NCI-H1105 treated with DMSO at 0.1 percent for 48 hours (cell line): Measurements from ENCODE around the gene ASTN2.

Source experiments
- DNase-seq: peaks from one replicate; lab custom pipeline; 2025; lab: John Stamatoyannopoulos, UW

Gene ASTN2

GRCh38 chr9:117104716-117105495 lies 310.0 kb downstream of the ASTN2 start:
- no peak for DNase-seq

- DNase-seq = no peak
Observed at GRCh38 chr9:117104206-117104605, 310.7 kb downstream of the ASTN2 start.

- DNase-seq = no peak
Observed at GRCh38 chr9:117103438-117104110, 311.3 kb downstream of the ASTN2 start.

- DNase-seq = no peak
Observed at GRCh38 chr9:117101008-117101407, 313.8 kb downstream of the ASTN2 start.

- no peak for DNase-seq
Observed at GRCh38 chr9:117098331-117098730, 316.5 kb downstream of the ASTN2 start.

- no peak for DNase-seq
Observed at GRCh38 chr9:117097761-117098160, 317.1 kb downstream of the ASTN2 start.

- DNase-seq = no peak
Observed at GRCh38 chr9:117096138-117096537, 318.7 kb downstream of the ASTN2 start.

GRCh38 chr9:117095081-117095480 lies 319.8 kb downstream of the ASTN2 start:
- DNase-seq = no peak

- DNase-seq = no peak
Observed at GRCh38 chr9:117093891-117094844, 320.7 kb downstream of the ASTN2 start.

GRCh38 chr9:117092582-117092981 lies 322.3 kb downstream of the ASTN2 start:
- no peak for DNase-seq

GRCh38 chr9:117091529-117091928 lies 323.3 kb downstream of the ASTN2 start:
- DNase-seq = no peak

- DNase-seq = no peak
Observed at GRCh38 chr9:117088786-117089185, 326.1 kb downstream of the ASTN2 start.

GRCh38 chr9:117088140-117088539 lies 326.7 kb downstream of the ASTN2 start:
- no peak for DNase-seq

GRCh38 chr9:117084221-117084620 lies 330.6 kb downstream of the ASTN2 start:
- DNase-seq = no peak

- no peak for DNase-seq
Observed at GRCh38 chr9:117083559-117083958, 331.3 kb downstream of the ASTN2 start.

GRCh38 chr9:117081641-117082317 lies 333.1 kb downstream of the ASTN2 start:
- DNase-seq = no peak

GRCh38 chr9:117080765-117081390 lies 334.0 kb downstream of the ASTN2 start:
- no peak for DNase-seq

- no peak for DNase-seq
Observed at GRCh38 chr9:117076571-117077290, 338.1 kb downstream of the ASTN2 start.

GRCh38 chr9:117075636-117076035 lies 339.2 kb downstream of the ASTN2 start:
- no peak for DNase-seq

- no peak for DNase-seq
Observed at GRCh38 chr9:117074784-117075520, 339.9 kb downstream of the ASTN2 start.
